ENCODE data around the gene COL9A3.

GRCh38 chr20:62830821-62831220 is 14.0 kb downstream of the COL9A3 start:
- no peak for TF ChIP-seq CTCF (IDR thresholded peaks at IDR 0.05)
- TF ChIP-seq POLR2A (IDR thresholded peaks at IDR 0.05) = no peak
